Stimulated activated CD4-positive, alpha-beta T cell treated with anti-CD3 and anti-CD28 coated beads, Interleukin-15, amount 100 ng/mL, for 48 hours (primary cell): Measurements from ENCODE around the gene CFAP92.
A peak's percentile ranks its signal among the peaks of the same experiment; 100 is the strongest.

ENCODE experiments used
- DNase-seq, 2 donors: peaks; one replicate each; pipeline ENCODE4 v3.0.0-alpha.2; 2020; ENCODE audit warnings: low read depth in 2 of 2

CFAP92 gene

GRCh38 chr3:129025691-129026435 lies 32.0 kb upstream of the CFAP92 start:
- no peak for DNase-seq

GRCh38 chr3:129025108-129025507 lies 31.2 kb upstream of the CFAP92 start:
- DNase-seq: no peak

GRCh38 chr3:129023909-129024308 lies 30.0 kb upstream of the CFAP92 start:
- no peak for DNase-seq

- DNase-seq: no peak
Measured at GRCh38 chr3:129023008-129023358, 29.1 kb upstream of the CFAP92 start.

- no peak for DNase-seq
Measured at GRCh38 chr3:129022114-129023007, 28.5 kb upstream of the CFAP92 start.

GRCh38 chr3:129021140-129021551 lies 27.3 kb upstream of the CFAP92 start:
- no peak for DNase-seq

- no peak for DNase-seq
Measured at GRCh38 chr3:129020691-129021090, 26.8 kb upstream of the CFAP92 start.

GRCh38 chr3:129019266-129019665 lies 25.4 kb upstream of the CFAP92 start:
- no peak for DNase-seq

- no peak for DNase-seq
Measured at GRCh38 chr3:129018751-129019150, 24.9 kb upstream of the CFAP92 start.

GRCh38 chr3:129018271-129018670 lies 24.4 kb upstream of the CFAP92 start:
- no peak for DNase-seq

- no peak for DNase-seq
Measured at GRCh38 chr3:129017484-129017899, 23.6 kb upstream of the CFAP92 start.

- DNase-seq: no peak
Measured at GRCh38 chr3:129016720-129017483, 23.0 kb upstream of the CFAP92 start.

GRCh38 chr3:129016356-129016719 lies 22.5 kb upstream of the CFAP92 start:
- DNase-seq: peak in 1 of 2 donors; percentile 32

- no peak for DNase-seq
Measured at GRCh38 chr3:129015388-129016105, 21.7 kb upstream of the CFAP92 start.

GRCh38 chr3:129014793-129015345 lies 21.0 kb upstream of the CFAP92 start:
- no peak for DNase-seq

GRCh38 chr3:129014148-129014547 lies 20.3 kb upstream of the CFAP92 start:
- no peak for DNase-seq

- DNase-seq: no peak
Measured at GRCh38 chr3:129013491-129013891, 19.6 kb upstream of the CFAP92 start.

- DNase-seq: no peak
Measured at GRCh38 chr3:129010310-129010956, 16.6 kb upstream of the CFAP92 start.

GRCh38 chr3:129009266-129009665 lies 15.4 kb upstream of the CFAP92 start:
- DNase-seq: no peak

- no peak for DNase-seq
Measured at GRCh38 chr3:129007792-129008191, 13.9 kb upstream of the CFAP92 start.

GRCh38 chr3:129006864-129007263 lies 13.0 kb upstream of the CFAP92 start:
- no peak for DNase-seq
